Endothelial cell of umbilical vein (primary cell): ENCODE results near the gene NLGN1. TPM values are rescaled to one million over a fixed set of nuclear protein-coding genes. Genes with fewer than 3 reads are reported as not detected.

Experiments
- BruUV-seq: library from RNA; stranded (reverse); fragments of 400-500 nt; replicated peaks from 2 replicates; lab custom pipeline; 2021; lab: Mats Ljungman, UMichigan
- CTCF ChIA-PET: fragments of 300-600, 350-600 bp; sonication (Branson Sonifier 250); formaldehyde crosslinking; loops from one replicate; lab custom pipeline; 2021; ENCODE audit warnings: antibody characterized with exemption, inconsistent platforms; lab: Charles Lee
- POLR2A ChIA-PET: fragments of 300-600, 350-600 bp; sonication (Branson Sonifier 250); formaldehyde crosslinking; loops from one replicate; lab custom pipeline; 2021; ENCODE audit warnings: antibody characterized with exemption, inconsistent platforms; lab: Charles Lee
- DNase-seq: peaks from one replicate; pipeline ENCODE4 v3.0.0-alpha.2; 2011; ENCODE audit warnings: low read depth, low spot score
- FAIRE-seq: peaks from 2 replicates; lab custom pipeline; 2011; peaks lifted over from hg19 to GRCh38; lab: Jason Lieb, UNC
- H2AFZ ChIP-seq: 2 replicates; pipeline ENCODE4 v1.6.0; 2012; ENCODE audit warnings: low read depth, low read length, control low read depth, inconsistent platforms
- H3K27ac ChIP-seq: 2 replicates; pipeline ENCODE4 v1.5.1; 2011; ENCODE audit warnings: low read depth, mild to moderate bottlenecking, control low read depth, low read length, moderate library complexity; ENCODE audit not compliant: insufficient read depth
- H3K27me3 ChIP-seq, 2 experiments: 2 replicates each; pipeline versions ENCODE4 v1.6.0 to v1.6.1; 2011; ENCODE audit warnings: low read length in 2 of 2, mixed read lengths in 1 of 2; ENCODE audit not compliant: control insufficient read depth in 2 of 2, insufficient read depth in 2 of 2
- H3K36me3 ChIP-seq, 2 experiments: 2 replicates in 1 of 2; 3 replicates in 1 of 2; pipeline ENCODE4 v1.5.1; 2011; ENCODE audit warnings: low read length in 2 of 2, mild to moderate bottlenecking in 1 of 2, moderate library complexity in 1 of 2; ENCODE audit not compliant: control insufficient read depth in 2 of 2, insufficient read depth in 2 of 2; ENCODE audit errors: extremely low read depth in 1 of 2
- H3K4me1 ChIP-seq: 3 replicates; pipeline ENCODE4 v1.5.1; 2011; ENCODE audit warnings: mild to moderate bottlenecking, low read length; ENCODE audit not compliant: control insufficient read depth, insufficient read depth; ENCODE audit errors: extremely low read depth
- H3K4me2 ChIP-seq: 2 replicates; pipeline ENCODE4 v1.6.1; 2011; ENCODE audit warnings: low read length, control low read depth, mixed read lengths; ENCODE audit not compliant: insufficient read depth
- H3K4me3 ChIP-seq, 3 experiments: fragments of 200-600 bp in 1 of 3; sonication (generic), shearing (Covaris generic) in 1 of 3; replicated peaks in 1 of 3; 2 replicates each; pipeline ENCODE4 v1.5.1; 2011 to 2016; ENCODE audit warnings: control low read depth in 3 of 3, low read length in 3 of 3, mild to moderate bottlenecking in 2 of 3, inconsistent platforms in 1 of 3, low read depth in 1 of 3, moderate library complexity in 1 of 3; ENCODE audit not compliant: insufficient read depth in 1 of 3
- H3K79me2 ChIP-seq: 2 replicates; pipeline ENCODE4 v1.6.0; 2012; ENCODE audit warnings: low read length, inconsistent platforms; ENCODE audit not compliant: control insufficient read depth, insufficient read depth
- H3K9ac ChIP-seq: replicated peaks from 2 replicates; pipeline ENCODE3; 2011; ENCODE audit warnings: low read length, control low read depth; ENCODE audit not compliant: insufficient read depth; ENCODE audit errors: extremely low read depth
- H3K9me1 ChIP-seq: replicated peaks from 3 replicates; pipeline ENCODE4 v1.6.0; 2011; ENCODE audit warnings: mild to moderate bottlenecking, low read length; ENCODE audit not compliant: control insufficient read depth, insufficient read depth; ENCODE audit errors: extremely low read depth
- H3K9me3 ChIP-seq: replicated peaks from 2 replicates; pipeline ENCODE4 v1.5.1; 2012; ENCODE audit warnings: low read length, inconsistent platforms; ENCODE audit not compliant: control insufficient read depth, insufficient read depth
- H4K20me1 ChIP-seq: replicated peaks from 2 replicates; pipeline ENCODE3; 2011; ENCODE audit warnings: mild to moderate bottlenecking, low read length; ENCODE audit not compliant: control insufficient read depth, insufficient read depth; ENCODE audit errors: extremely low read depth
- EZH2 ChIP-seq: IDR thresholded peaks from 2 replicates; pipeline ENCODE4 v1.6.1; 2012; ENCODE audit warnings: borderline replicate concordance, low read depth, mild to moderate bottlenecking, moderate library complexity, low read length, inconsistent platforms; ENCODE audit not compliant: severe bottlenecking
- FOS ChIP-seq: IDR thresholded peaks from 2 replicates; pipeline ENCODE4 v1.6.1; 2011; ENCODE audit warnings: mild to moderate bottlenecking, low read length, moderate library complexity, borderline replicate concordance; ENCODE audit not compliant: insufficient read depth
- GATA2 ChIP-seq: IDR thresholded peaks from 2 replicates; pipeline ENCODE4 v1.7.0; 2011; ENCODE audit warnings: low read depth, mild to moderate bottlenecking, moderate library complexity, mixed read lengths, low read length; ENCODE audit not compliant: insufficient read length, insufficient read depth
- JUN ChIP-seq: IDR thresholded peaks from 2 replicates; pipeline ENCODE4 v1.6.1; 2011; ENCODE audit warnings: borderline replicate concordance, low read depth; ENCODE audit not compliant: insufficient read length, insufficient read depth
- MYC ChIP-seq: IDR thresholded peaks from one replicate; pipeline ENCODE4 v1.6.1; 2011; ENCODE audit warnings: mild to moderate bottlenecking, low read depth, low read length
- POLR2A ChIP-seq: IDR thresholded peaks from 2 replicates; pipeline ENCODE4 v1.6.1; 2012; ENCODE audit warnings: low read depth, mild to moderate bottlenecking, control low read depth, low read length
- POLR2AphosphoS5 ChIP-seq: IDR thresholded peaks from 2 replicates; pipeline ENCODE4 v1.6.1; 2012; ENCODE audit warnings: low read depth, mild to moderate bottlenecking, control low read depth, low read length, moderate library complexity; ENCODE audit not compliant: insufficient read depth
- dilution Hi-C: fragments of 300-500 bp; cut with MboI; formaldehyde crosslinking; loops from one replicate; pipeline ENCODE4 v1.15.0; 2019; ENCODE audit warnings: low sequenced_read_pairs; ENCODE audit not compliant: extremely low pct_ligation_motif_present
- intact Hi-C: fragments of 100-400 bp; cut with micrococcal nuclease; formaldehyde crosslinking; loops from one replicate; pipeline ENCODE4 v1.10.0; 2022
- polyA plus RNA-seq, 4 experiments: library from polyadenylated mRNA; depleted of rRNA in 3 of 4; stranded (reverse) in 3 of 4; unstranded in 1 of 4; fragments of >200 nt; gene quantifications; 2 replicates each; pipeline versions ENCODE4 v1.2.1 to v1.2.3, GENCODE V29; 2011 to 2012; ENCODE audit warnings: missing spikeins in 1 of 4
- total RNA-seq: library from RNA; stranded (reverse); gene quantifications from 2 replicates; pipeline ENCODE4 v1.2.3, GENCODE V29; 2021
- TF ChIP-seq, protein P1 (sequence below): IDR thresholded peaks from 2 replicates; pipeline ENCODE4 v1.6.1; 2011; ENCODE audit not compliant: insufficient read depth, insufficient read length

The NLGN1 gene
- total and polyA plus RNA-seq, 2 donors (not counting 3 experiments of a cell fraction or from before 2014, with no cell fraction given) = 7.9 to 16.3 TPM

DNA sequence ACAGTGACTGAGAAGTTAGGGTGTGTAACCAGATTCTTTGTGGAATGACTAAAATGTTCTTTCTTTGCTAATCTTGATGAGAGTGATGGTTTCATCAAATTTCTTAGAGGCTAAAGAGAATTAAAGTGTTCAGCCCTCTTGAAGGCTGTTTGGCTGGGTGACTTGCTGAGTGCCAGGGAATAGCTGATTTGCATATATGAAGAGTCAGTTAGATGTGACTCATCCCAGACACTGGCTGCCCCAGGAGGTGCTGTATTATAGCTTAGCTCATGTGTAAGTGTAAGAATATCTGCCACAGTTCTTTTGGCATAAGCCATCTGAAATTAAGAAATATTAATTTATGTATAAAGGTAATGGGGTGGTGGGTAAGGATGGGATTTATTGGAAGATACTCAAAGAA is 535.1 kb downstream of the NLGN1 start:
- DNase-seq (peak; percentile 62), FAIRE-seq (peak; percentile 71)
- Histone ChIP-seq H3K9me3 (no peaks in the 10 kb centered on the region), H3K79me2 (no peaks in the 10 kb centered on the region), H3K4me3 (no peak overlapping the region), H4K20me1 (no peaks in the 10 kb centered on the region), H3K9ac (no peak overlapping the region), H2AFZ (no peak overlapping the region), H3K36me3 (no peaks in the 10 kb centered on the region), H3K27ac (no peak overlapping the region), H3K4me2 (no peak overlapping the region), H3K27me3 (no peaks in the 10 kb centered on the region), H3K4me1 (peaks cover 2% of the 10 kb centered on the region), H3K9me1 (no peaks in the 10 kb centered on the region)
- BruUV-seq = no TSS peak
- ChIA-PET CTCF (interaction anchor here (0.7 to 3.1 kb wide), 14 partner anchors 10 to 349 kb away, joined by 3 to 13 read pairs (median 3); no protein-coding TSS in a partner anchor), POLR2A (no interaction called here)
- TF ChIP-seq, protein P1, sequence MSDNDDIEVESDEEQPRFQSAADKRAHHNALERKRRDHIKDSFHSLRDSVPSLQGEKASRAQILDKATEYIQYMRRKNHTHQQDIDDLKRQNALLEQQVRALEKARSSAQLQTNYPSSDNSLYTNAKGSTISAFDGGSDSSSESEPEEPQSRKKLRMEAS = no peak
- TF ChIP-seq FOS (peak; percentile 84), POLR2A (no peak), MYC (no peak), EZH2 (no peak)
- intact Hi-C loops (no loop called here), dilution Hi-C loops (no loop called here)

DNA sequence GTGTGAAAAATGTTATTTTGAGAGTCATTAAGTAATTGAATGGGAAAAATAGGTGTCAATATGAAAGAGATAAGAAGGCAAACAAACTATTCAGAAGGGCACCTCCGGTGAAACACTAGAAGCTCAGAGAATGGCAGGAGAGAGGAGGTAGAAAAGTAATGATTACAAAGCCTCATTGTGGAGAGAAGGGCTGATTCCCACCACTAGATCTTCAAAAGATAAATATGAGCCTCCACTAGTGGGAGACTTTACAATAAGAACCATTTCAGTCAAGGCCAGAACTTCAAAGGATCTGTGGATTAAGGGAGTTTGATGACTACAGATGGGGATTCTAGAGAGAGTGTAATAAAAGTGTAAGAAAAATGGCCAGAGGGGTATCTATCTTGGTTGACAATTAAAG is 535.6 kb downstream of the NLGN1 start:
- BruUV-seq = no TSS peak
- DNase-seq = no peak
- TF ChIP-seq EZH2 (no peak), FOS (no peak), GATA2 (no peak), JUN (no peak), POLR2A (no peak), POLR2AphosphoS5 (no peak), MYC (no peak)
- TF ChIP-seq, protein P1 = no peak
- Histone ChIP-seq H3K79me2 (no peaks in the 10 kb centered on the region), H2AFZ (no peak overlapping the region), H3K4me3 (no peak overlapping the region), H3K27me3 (no peaks in the 10 kb centered on the region), H3K9ac (no peak overlapping the region), H3K36me3 (no peaks in the 10 kb centered on the region), H3K9me3 (no peaks in the 10 kb centered on the region), H4K20me1 (no peaks in the 10 kb centered on the region), H3K9me1 (no peaks in the 10 kb centered on the region), H3K4me2 (no peak overlapping the region), H3K4me1 (peaks cover 5% of the 10 kb centered on the region), H3K27ac (no peak overlapping the region)
- FAIRE-seq = no peak
- CTCF ChIA-PET = interaction anchor here (0.7 to 3.1 kb wide), 11 partner anchors 11 to 349 kb away, joined by 3 to 13 read pairs (median 3); no protein-coding TSS in a partner anchor
- POLR2A ChIA-PET = no interaction called here
- dilution Hi-C loops = no loop called here
- intact Hi-C loops = no loop called here
